IMR-90 (cell line): Measurements from ENCODE around the gene EGFR. TPM values are rescaled to one million over a fixed set of nuclear protein-coding genes. Genes with fewer than 3 reads are reported as not detected.
A peak's percentile ranks its signal among the peaks of the same experiment; 100 is the strongest.

Experiments used
- ATAC-seq: fragments of 200-7000 bp; cut with Tn5 transposase; 2 replicates; pipeline ENCODE4 v1.9.1; 2020; ENCODE audit warnings: low read depth, mild to moderate bottlenecking, moderate library complexity
- BruUV-seq: library from RNA; stranded (reverse); fragments of 400-500 nt; replicated peaks from 2 replicates; lab custom pipeline; 2021; lab: Mats Ljungman, UMichigan
- CTCF ChIA-PET: fragments of 300-600 bp; formaldehyde crosslinking; extraction: SDS; loops from one replicate; lab custom pipeline; 2021; ENCODE audit warnings: antibody characterized with exemption; lab: Yijun Ruan, JAX
- POLR2A ChIA-PET: fragments of 300-600 bp; sonication (Branson Sonifier 250); formaldehyde crosslinking; loops from one replicate; lab custom pipeline; 2022; ENCODE audit warnings: antibody characterized with exemption; ENCODE audit not compliant: unreplicated experiment; lab: Charles Lee
- DNase-seq: peaks from one replicate; pipeline ENCODE4 v3.0.0; 2013
- H2AFZ ChIP-seq: replicated peaks from 2 replicates; pipeline ENCODE3; 2013; ENCODE audit warnings: low read length, mild to moderate bottlenecking; ENCODE audit not compliant: poor library complexity
- H2AK5ac ChIP-seq: 2 replicates; pipeline ENCODE4 v1.6.1; 2013; ENCODE audit warnings: low read depth, low read length, inconsistent platforms
- H2AK9ac ChIP-seq: replicated peaks from 2 replicates; pipeline ENCODE3; 2013; ENCODE audit warnings: mild to moderate bottlenecking, low read depth, low read length, moderate library complexity; ENCODE audit not compliant: poor library complexity
- H2BK120ac ChIP-seq: 2 replicates; pipeline ENCODE4 v1.6.1; 2013; ENCODE audit warnings: low read depth, low read length, inconsistent platforms
- H2BK15ac ChIP-seq: 3 replicates; pipeline ENCODE4 v1.6.1; 2013; ENCODE audit warnings: low read depth, low read length, inconsistent platforms
- H2BK20ac ChIP-seq: 2 replicates; pipeline ENCODE4 v1.6.1; 2013; ENCODE audit warnings: low read depth, mild to moderate bottlenecking, inconsistent platforms, low read length, moderate library complexity
- H2BK5ac ChIP-seq: 2 replicates; pipeline ENCODE4 v1.6.1; 2013; ENCODE audit warnings: mild to moderate bottlenecking, low read depth, low read length, inconsistent platforms; ENCODE audit not compliant: poor library complexity, severe bottlenecking
- H3K14ac ChIP-seq: replicated peaks from 2 replicates; pipeline ENCODE4 v1.6.1; 2013; ENCODE audit warnings: low read depth, low read length, inconsistent platforms
- H3K18ac ChIP-seq: 2 replicates; pipeline ENCODE4 v1.6.1; 2013; ENCODE audit warnings: low read depth, low read length, control low read depth
- H3K23ac ChIP-seq: 2 replicates; pipeline ENCODE4 v1.6.1; 2013; ENCODE audit warnings: low read depth, low read length, inconsistent platforms
- H3K27ac ChIP-seq: 2 replicates; pipeline ENCODE4 v1.5.1; 2013; ENCODE audit warnings: mild to moderate bottlenecking, control low read depth, low read length; ENCODE audit not compliant: insufficient read depth
- H3K27me3 ChIP-seq: 2 replicates; pipeline ENCODE4 v1.6.1; 2013; ENCODE audit warnings: low read length; ENCODE audit not compliant: control insufficient read depth, insufficient read depth
- H3K36me3 ChIP-seq: 2 replicates; pipeline ENCODE4 v1.6.1; 2013; ENCODE audit warnings: low read length, mixed read lengths; ENCODE audit not compliant: control insufficient read depth, insufficient read depth
- H3K4ac ChIP-seq: 2 replicates; pipeline ENCODE4 v1.6.1; 2013; ENCODE audit warnings: low read depth, low read length, inconsistent platforms
- H3K4me1 ChIP-seq: 2 replicates; pipeline ENCODE4 v1.6.1; 2013; ENCODE audit warnings: low read length, mixed read lengths; ENCODE audit not compliant: control insufficient read depth, insufficient read depth
- H3K4me2 ChIP-seq: 2 replicates; pipeline ENCODE4 v1.6.1; 2013; ENCODE audit warnings: low read depth, mild to moderate bottlenecking, control low read depth, low read length, moderate library complexity
- H3K4me3 ChIP-seq: 2 replicates; pipeline ENCODE4 v1.5.1; 2013; ENCODE audit warnings: low read depth, mild to moderate bottlenecking, control low read depth, low read length, moderate library complexity; ENCODE audit not compliant: insufficient read depth
- H3K56ac ChIP-seq: 2 replicates; pipeline ENCODE4 v1.6.1; 2013; ENCODE audit warnings: low read length, inconsistent platforms; ENCODE audit not compliant: insufficient read depth; ENCODE audit errors: extremely low read depth
- H3K79me1 ChIP-seq, 2 experiments: 2 replicates each; pipeline ENCODE4 v1.6.1; 2013; ENCODE audit warnings: low read length in 2 of 2, inconsistent platforms in 1 of 2, low read depth in 1 of 2
- H3K9ac ChIP-seq: 2 replicates; pipeline ENCODE4 v1.6.1; 2013; ENCODE audit warnings: low read depth, low read length, control low read depth
- H3K9me1 ChIP-seq: 2 replicates; pipeline ENCODE4 v1.6.1; 2013; ENCODE audit warnings: low read length, inconsistent platforms; ENCODE audit not compliant: insufficient read depth
- H3K9me3 ChIP-seq: 2 replicates; pipeline ENCODE4 v1.6.1; 2013; ENCODE audit warnings: low read length; ENCODE audit not compliant: control insufficient read depth, insufficient read depth
- H4K20me1 ChIP-seq: 2 replicates; pipeline ENCODE4 v1.6.1; 2013; ENCODE audit warnings: low read length, inconsistent platforms; ENCODE audit not compliant: insufficient read depth
- H4K5ac ChIP-seq: 2 replicates; pipeline ENCODE4 v1.6.1; 2013; ENCODE audit warnings: mild to moderate bottlenecking, low read depth, low read length, control low read depth
- H4K8ac ChIP-seq, 2 experiments: 2 replicates each; pipeline ENCODE4 v1.6.1; 2013; ENCODE audit warnings: low read depth in 2 of 2, low read length in 2 of 2, control low read depth in 1 of 2, inconsistent platforms in 1 of 2
- H4K91ac ChIP-seq: 2 replicates; pipeline ENCODE4 v1.6.1; 2013; ENCODE audit warnings: low read depth, low read length, inconsistent platforms; ENCODE audit not compliant: insufficient read depth
- CEBPB ChIP-seq: IDR thresholded peaks from 2 replicates; pipeline ENCODE4 v1.6.1; 2012; ENCODE audit warnings: low read depth, low read length, improper control_type of control experiment
- CHD1 ChIP-seq: IDR thresholded peaks from 2 replicates; pipeline ENCODE4 v1.6.1; 2012; ENCODE audit warnings: low read depth, low read length, improper control_type of control experiment
- FOS ChIP-seq: fragments of 150-350 bp; IDR thresholded peaks from 2 replicates; pipeline ENCODE4 v1.6.1; 2016; ENCODE audit warnings: low read depth, low read length
- MAFK ChIP-seq: IDR thresholded peaks from 2 replicates; pipeline ENCODE4 v1.6.1; 2012; ENCODE audit warnings: low read depth, low read length, improper control_type of control experiment
- NFE2L2 ChIP-seq: fragments of 150-350 bp; IDR thresholded peaks from 2 replicates; pipeline ENCODE4 v1.6.1; 2016; ENCODE audit warnings: low read depth, mild to moderate bottlenecking, low read length
- RCOR1 ChIP-seq: IDR thresholded peaks from 2 replicates; pipeline ENCODE4 v1.6.1; 2012; ENCODE audit warnings: mild to moderate bottlenecking, low read length, improper control_type of control experiment; ENCODE audit not compliant: insufficient replicate concordance
- RFX5 ChIP-seq: IDR thresholded peaks from 2 replicates; pipeline ENCODE4 v1.8.0; 2012; ENCODE audit warnings: low read depth, mild to moderate bottlenecking, low read length, moderate library complexity
- SMC3 ChIP-seq: fragments of 150-350 bp; IDR thresholded peaks from 2 replicates; pipeline ENCODE4 v1.6.1; 2016; ENCODE audit warnings: low read depth, mild to moderate bottlenecking, antibody characterized with exemption, low read length, moderate library complexity
- USF2 ChIP-seq: fragments of 150-350 bp; IDR thresholded peaks from 2 replicates; pipeline ENCODE4 v1.6.1; 2017; ENCODE audit warnings: mild to moderate bottlenecking, antibody characterized with exemption, low read length, low read depth
- WGBS, 2 experiments: methylation state at CpG; one replicate each; pipeline versions ENCODE4 v1.1.5 to v1.1.7; 2013; ENCODE audit warnings: missing lambda C conversion rate in 2 of 2; ENCODE audit not compliant: insufficient read length in 1 of 2; ENCODE audit errors: extremely low coverage in 2 of 2; 5-methylcytosine and 5-hydroxymethylcytosine counted together
- dilution Hi-C: fragments of 300-500 bp; cut with HindIII; formaldehyde crosslinking; loops from one replicate; pipeline ENCODE4 v1.14.3; 2018; ENCODE audit warnings: low sequenced_read_pairs; ENCODE audit not compliant: unreplicated experiment
- in situ Hi-C: fragments of 300-500 bp; cut with MboI; formaldehyde crosslinking; loops from 3 replicates; pipeline ENCODE4 v1.14.3; 2019; ENCODE audit warnings: low sequenced_read_pairs, inconsistent platforms, mixed read lengths
- intact Hi-C: fragments of 100-400 bp; cut with micrococcal nuclease; formaldehyde crosslinking; loops from 2 replicates; pipeline ENCODE4 v1.10.0; 2022
- polyA plus RNA-seq, 3 experiments: library from polyadenylated mRNA; depleted of rRNA; stranded (reverse); fragments of >200 nt; gene quantifications; 2 replicates each; pipeline ENCODE4 v1.2.3, GENCODE V29; 2012; ENCODE audit warnings: low replicate concordance in 1 of 3
- total RNA-seq: library from RNA; depleted of rRNA; stranded (reverse); fragments of >200 nt; gene quantifications from 2 replicates; pipeline ENCODE4 v1.2.3, GENCODE V29; 2012
- TF ChIP-seq, protein P1 (sequence below): fragments of 150-350 bp; IDR thresholded peaks from 2 replicates; pipeline ENCODE4 v1.6.1; 2016; ENCODE audit warnings: low read depth, mild to moderate bottlenecking, low read length, moderate library complexity, borderline replicate concordance

Gene EGFR
- total and polyA plus RNA-seq, 2 of the 4 experiments (the other 2 are of a cell fraction): 36.9 to 60.4 TPM

- H3K27me3 ChIP-seq: no peaks in the 10 kb centered on the region
- H4K5ac ChIP-seq: peak overlapping the region; percentile 57
- intact Hi-C loops: no loop called here
- TF ChIP-seq CEBPB: no peak
- no peak for TF ChIP-seq RCOR1
- no peak for TF ChIP-seq NFE2L2
- TF ChIP-seq USF2: no peak
- no peak for TF ChIP-seq FOS
- TF ChIP-seq RFX5: no peak
- TF ChIP-seq, protein P1, sequence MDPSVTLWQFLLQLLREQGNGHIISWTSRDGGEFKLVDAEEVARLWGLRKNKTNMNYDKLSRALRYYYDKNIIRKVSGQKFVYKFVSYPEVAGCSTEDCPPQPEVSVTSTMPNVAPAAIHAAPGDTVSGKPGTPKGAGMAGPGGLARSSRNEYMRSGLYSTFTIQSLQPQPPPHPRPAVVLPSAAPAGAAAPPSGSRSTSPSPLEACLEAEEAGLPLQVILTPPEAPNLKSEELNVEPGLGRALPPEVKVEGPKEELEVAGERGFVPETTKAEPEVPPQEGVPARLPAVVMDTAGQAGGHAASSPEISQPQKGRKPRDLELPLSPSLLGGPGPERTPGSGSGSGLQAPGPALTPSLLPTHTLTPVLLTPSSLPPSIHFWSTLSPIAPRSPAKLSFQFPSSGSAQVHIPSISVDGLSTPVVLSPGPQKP: no peak
- TF ChIP-seq MAFK: no peak
- TF ChIP-seq CHD1: no peak
- TF ChIP-seq SMC3: no peak
- in situ Hi-C loops: no loop called here
- H3K23ac ChIP-seq: peak overlapping the region; percentile 71
- H2AK5ac ChIP-seq: peak overlapping the region; percentile 62
- peak overlapping the region; percentile 76 for H3K4ac ChIP-seq
- H2AFZ ChIP-seq: no peak overlapping the region
- CTCF ChIA-PET: interaction anchor here (1.3 kb wide), 1 partner anchor 21 kb away, joined by 3 read pairs; no protein-coding TSS in a partner anchor
- H3K56ac ChIP-seq: no peak overlapping the region
- H3K4me1 ChIP-seq: peaks cover 37% of the 10 kb centered on the region
- no peak for DNase-seq
- peaks cover 51 to 92% of the 10 kb centered on the region in 2 experiments for H3K79me1 ChIP-seq
- peak overlapping the region; percentile 7; the same call in 1 of the 2 replicates for H3K9ac ChIP-seq
- dilution Hi-C loops: no loop called here
- H3K9me3 ChIP-seq: no peaks in the 10 kb centered on the region
- H3K27ac ChIP-seq: peak overlapping the region; percentile 93; the same call in 1 of the 2 replicates
- peak overlapping the region; percentile 60 for H2BK120ac ChIP-seq
- H2BK20ac ChIP-seq: peak overlapping the region; percentile 58; the same call in 1 of the 2 replicates
- peaks cover 35% of the 10 kb centered on the region for H3K9me1 ChIP-seq
- peak overlapping the region; percentile 33 to 56; a peak in 2 of 4 replicates for H4K8ac ChIP-seq
- peaks cover 7% of the 10 kb centered on the region; the same call in 1 of the 2 replicates for H4K20me1 ChIP-seq
- peak overlapping the region; percentile 73 for H3K18ac ChIP-seq
- peaks cover 6% of the 10 kb centered on the region for H3K36me3 ChIP-seq
- peak overlapping the region; percentile 63 for H4K91ac ChIP-seq
- H3K14ac ChIP-seq: peak overlapping the region; percentile 63; the same call in 1 of the 2 replicates
- H2AK9ac ChIP-seq: no peak overlapping the region
- POLR2A ChIA-PET: no interaction called here
- ATAC-seq: peak; percentile 39
- no peak overlapping the region for H3K4me3 ChIP-seq
- peak overlapping the region; percentile 21 for H3K4me2 ChIP-seq
- H2BK15ac ChIP-seq: peak overlapping the region; percentile 91; the same call in 2 of the 3 replicates
- peak overlapping the region; percentile 84 for H2BK5ac ChIP-seq
- BruUV-seq: no TSS peak
- no CpG with 5 or more reads among the region's 5 CpGs for WGBS, 2 experiments
These were observed 102.4 kb downstream of the EGFR start for GRCh38 chr7:55121249-55121648.
